Neural crest cell (in vitro differentiated cells): ENCODE results near the gene DOCK7. TPM values are rescaled to one million over a fixed set of nuclear protein-coding genes. Genes with fewer than 3 reads are reported as not detected.
A peak's percentile ranks its signal among the peaks of the same experiment; 100 is the strongest.

Source experiments
- DNase-seq: peaks from one replicate; pipeline ENCODE4 v3.0.0; 2021; ENCODE audit warnings: low read depth, mixed read lengths, low spot score
- H3K27ac Mint-ChIP-seq: one replicate; pipeline ENCODE4 v1.8.0; 2021; ENCODE audit warnings: mild to moderate bottlenecking, mixed read lengths; ENCODE audit not compliant: unreplicated experiment
- H3K27me3 Mint-ChIP-seq: 2 replicates; pipeline ENCODE4 v1.8.0; 2021; ENCODE audit warnings: low read depth, mild to moderate bottlenecking, mixed read lengths
- H3K36me3 Mint-ChIP-seq: 2 replicates; pipeline ENCODE4 v1.8.0; 2021; ENCODE audit warnings: low read depth, mild to moderate bottlenecking, mixed read lengths
- H3K4me1 Mint-ChIP-seq: 2 replicates; pipeline ENCODE4 v1.8.0; 2021; ENCODE audit warnings: mixed read lengths
- H3K4me3 Mint-ChIP-seq: one replicate; pipeline ENCODE4 v1.8.0; 2021; ENCODE audit warnings: mild to moderate bottlenecking, mixed read lengths
- H3K9me3 Mint-ChIP-seq: 2 replicates; pipeline ENCODE4 v1.8.0; 2021; ENCODE audit warnings: mixed read lengths
- CTCF ChIP-seq: fragments of 200-600 bp; sonication (generic); conservative IDR thresholded peaks from 2 replicates; pipeline ENCODE4 v1.5.0; 2021; ENCODE audit warnings: antibody characterized with exemption, mild to moderate bottlenecking
- total RNA-seq: library from RNA; stranded (reverse); gene quantifications from 2 replicates; pipeline ENCODE4 v1.2.1, GENCODE V29; 2021

The DOCK7 gene
- total RNA-seq, 1 donor from 2014 or later: 79.8 TPM

GRCh38 chr1:62599044-62599443 is 89.1 kb downstream of the DOCK7 start:
- Mint-ChIP-seq H3K4me3 (no peak overlapping the region), H3K9me3 (no peaks in the 10 kb centered on the region), H3K4me1 (no peaks in the 10 kb centered on the region), H3K27ac (peak overlapping the region; percentile 31), H3K27me3 (no peaks in the 10 kb centered on the region), H3K36me3 (peaks cover 4% of the 10 kb centered on the region)
- no peak for TF ChIP-seq CTCF
- no peak for DNase-seq

GRCh38 chr1:62597281-62597680 is 90.9 kb downstream of the DOCK7 start, which contains the start of gene ANGPTL3:
TSS of gene ANGPTL3 (plus strand) at chr1:62597520. CDS start at chr1:62597567, 47 bp downstream.
- Mint-ChIP-seq H3K36me3 (peaks cover 4% of the 10 kb centered on the region), H3K27ac (no peak within 1 kb of the TSS), H3K9me3 (no peaks in the 10 kb centered on the region), H3K27me3 (no peaks in the 10 kb centered on the region), H3K4me1 (no peaks in the 10 kb centered on the region), H3K4me3 (no peak within 1 kb of the TSS)
- DNase-seq: no peak
- no peak for TF ChIP-seq CTCF

GRCh38 chr1:62595647-62596046 is 92.5 kb downstream of the DOCK7 start:
- no peak overlapping the region for H3K4me3 Mint-ChIP-seq
- no peaks in the 10 kb centered on the region for H3K9me3 Mint-ChIP-seq
- H3K36me3 Mint-ChIP-seq: peaks cover 9% of the 10 kb centered on the region
- no peak overlapping the region for H3K27ac Mint-ChIP-seq
- TF ChIP-seq CTCF: no peak
- no peaks in the 10 kb centered on the region for H3K4me1 Mint-ChIP-seq
- no peaks in the 10 kb centered on the region for H3K27me3 Mint-ChIP-seq
- no peak for DNase-seq

- no peak for TF ChIP-seq CTCF
- H3K4me3 Mint-ChIP-seq: no peak overlapping the region
- no peaks in the 10 kb centered on the region for H3K9me3 Mint-ChIP-seq
- peaks cover 18% of the 10 kb centered on the region for H3K36me3 Mint-ChIP-seq
- DNase-seq: no peak
- H3K27ac Mint-ChIP-seq: no peak overlapping the region
- no peaks in the 10 kb centered on the region for H3K4me1 Mint-ChIP-seq
- H3K27me3 Mint-ChIP-seq: no peaks in the 10 kb centered on the region
Measured at GRCh38 chr1:62593825-62594394, 94.3 kb downstream of the DOCK7 start.

- H3K4me1 Mint-ChIP-seq: no peaks in the 10 kb centered on the region
- no peak overlapping the region for H3K4me3 Mint-ChIP-seq
- DNase-seq: no peak
- no peaks in the 10 kb centered on the region for H3K27me3 Mint-ChIP-seq
- no peaks in the 10 kb centered on the region for H3K9me3 Mint-ChIP-seq
- no peak overlapping the region for H3K27ac Mint-ChIP-seq
- TF ChIP-seq CTCF: no peak
- H3K36me3 Mint-ChIP-seq: peaks cover 18% of the 10 kb centered on the region
Measured at GRCh38 chr1:62590970-62591368, 97.2 kb downstream of the DOCK7 start.
